GM12878 (cell line): Measurements from ENCODE around the gene PAX7. TPM values are rescaled to one million over a fixed set of nuclear protein-coding genes. Genes with fewer than 3 reads are reported as not detected.

Experiments
- ATAC-seq: fragments of 200-7000 bp; cut with Tn5 transposase; 3 replicates; pipeline ENCODE4 v1.9.1; 2020; ENCODE audit warnings: mild to moderate bottlenecking, moderate library complexity
- BruUV-seq: library from RNA; stranded (reverse); fragments of 400-500 nt; replicated peaks from 2 replicates; lab custom pipeline; 2021; lab: Mats Ljungman, UMichigan
- CTCF ChIA-PET: fragments of 300-600 bp; sonication (Branson Sonifier 250); formaldehyde crosslinking; extraction: SDS; loops from one replicate; lab custom pipeline; 2021; ENCODE audit warnings: inconsistent platforms; lab: Yijun Ruan, JAX
- POLR2A ChIA-PET: fragments of 350-600 bp; formaldehyde crosslinking; extraction: SDS; loops from one replicate; lab custom pipeline; 2021; ENCODE audit warnings: inconsistent platforms; lab: Charles Lee
- RAD21 ChIA-PET: fragments of 300-600 bp; sonication (Branson Sonifier 250); formaldehyde crosslinking; loops from one replicate; lab custom pipeline; 2023; ENCODE audit warnings: antibody characterized with exemption; ENCODE audit not compliant: unreplicated experiment; lab: Charles Lee
- SMC1A ChIA-PET: fragments of 300-600 bp; sonication (Branson Sonifier 250); formaldehyde crosslinking; loops from one replicate; lab custom pipeline; 2023; ENCODE audit not compliant: unreplicated experiment, uncharacterized antibody; lab: Charles Lee
- DNase-seq: peaks from one replicate; pipeline ENCODE4 v3.0.0-alpha.2; 2011; ENCODE audit warnings: low read depth, low spot score
- FAIRE-seq: peaks from 3 replicates; lab custom pipeline; 2011; peaks lifted over from hg19 to GRCh38; lab: Jason Lieb, UNC
- H2AFZ ChIP-seq: 2 replicates; pipeline ENCODE4 v1.6.0; 2011; ENCODE audit warnings: low read depth, low read length, control low read depth; ENCODE audit not compliant: control insufficient read depth
- H3K27ac ChIP-seq: 2 replicates; pipeline ENCODE4 v1.5.1; 2011; ENCODE audit warnings: control low read depth; ENCODE audit not compliant: control insufficient read depth, insufficient read depth
- H3K27me3 ChIP-seq, 2 experiments: replicated peaks in 1 of 2; 2 replicates each; pipeline versions ENCODE4 v1.6.0 to v1.6.1; 2011; ENCODE audit warnings: low read length in 1 of 2; ENCODE audit not compliant: control insufficient read depth in 2 of 2, insufficient read depth in 2 of 2
- H3K36me3 ChIP-seq, 2 experiments: 2 replicates each; pipeline ENCODE4 v1.5.1; 2011; ENCODE audit warnings: low read length in 1 of 2; ENCODE audit not compliant: control insufficient read depth in 2 of 2, insufficient read depth in 2 of 2
- H3K4me1 ChIP-seq: 2 replicates; pipeline ENCODE4 v1.6.1; 2011; ENCODE audit warnings: mild to moderate bottlenecking, low read length, moderate library complexity, mixed read lengths; ENCODE audit not compliant: control insufficient read depth, insufficient read depth
- H3K4me2 ChIP-seq: 2 replicates; pipeline ENCODE4 v1.6.0; 2011; ENCODE audit warnings: control low read depth; ENCODE audit not compliant: control insufficient read depth, insufficient read depth
- H3K4me3 ChIP-seq: fragments of 200-600 bp; sonication (generic); 2 replicates; pipeline ENCODE4 v1.5.1; 2016
- H3K79me2 ChIP-seq: 2 replicates; pipeline ENCODE4 v1.6.0; 2011; ENCODE audit warnings: low read length; ENCODE audit not compliant: control insufficient read depth, insufficient read depth
- H3K9ac ChIP-seq: 2 replicates; pipeline ENCODE4 v1.8.0; 2011; ENCODE audit warnings: low read length, control low read depth, mixed read lengths; ENCODE audit not compliant: control insufficient read depth, insufficient read depth
- H3K9me3 ChIP-seq: replicated peaks from 3 replicates; pipeline ENCODE4 v1.5.1; 2011; ENCODE audit warnings: mild to moderate bottlenecking, low read length; ENCODE audit not compliant: control insufficient read depth, insufficient read depth
- H4K20me1 ChIP-seq: 2 replicates; pipeline ENCODE4 v1.6.0; 2011; ENCODE audit not compliant: control insufficient read depth, insufficient read depth
- BRCA1 ChIP-seq: IDR thresholded peaks from 2 replicates; pipeline ENCODE4 v1.6.1; 2011; ENCODE audit warnings: low read depth, low read length, improper control_type of control experiment
- CHD1 ChIP-seq: IDR thresholded peaks from 2 replicates; pipeline ENCODE4 v1.6.1; 2012; ENCODE audit warnings: low read depth, low read length, improper control_type of control experiment
- CTCF ChIP-seq, 3 experiments: IDR thresholded peaks in 2 of 3; conservative IDR thresholded peaks in 1 of 3; 2 replicates each; pipeline ENCODE4 v1.5.1; 2011; ENCODE audit warnings: low read depth in 3 of 3, low read length in 3 of 3, mild to moderate bottlenecking in 3 of 3, control low read depth in 2 of 3, moderate library complexity in 2 of 3, inconsistent platforms in 1 of 3, mixed read lengths in 1 of 3; ENCODE audit not compliant: control insufficient read depth in 2 of 3, insufficient read depth in 1 of 3; ENCODE audit errors: extremely low read depth in 1 of 3
- NR2C2 ChIP-seq: IDR thresholded peaks from 2 replicates; pipeline ENCODE4 v1.6.1; 2011; ENCODE audit warnings: borderline replicate concordance, low read depth; ENCODE audit not compliant: control insufficient read depth, insufficient read length
- ZBTB4 ChIP-seq: fragments of 450-650 bp; formaldehyde crosslinking; IDR thresholded peaks from 2 replicates; pipeline ENCODE4 v1.4.0; 2022; ENCODE audit warnings: mild to moderate bottlenecking, moderate library complexity
- WGBS: methylation state at CpG from one replicate; pipeline ENCODE4 v1.1.6; 2016; ENCODE audit warnings: low lambda C conversion rate; ENCODE audit not compliant: insufficient replicate concordance, insufficient coverage; ENCODE audit errors: missing lambda C conversion rate; 5-methylcytosine and 5-hydroxymethylcytosine counted together
- in situ Hi-C: fragments of 300-500 bp; cut with MboI; formaldehyde crosslinking; loops from 9 replicates; pipeline ENCODE4 v1.14.3; 2018; ENCODE audit warnings: mixed read lengths
- intact Hi-C: fragments of 100-400 bp; cut with micrococcal nuclease; formaldehyde crosslinking; loops from one replicate; pipeline ENCODE4 v1.14.2; 2022; ENCODE audit not compliant: unreplicated experiment
- polyA plus RNA-seq, 11 experiments: library from polyadenylated mRNA; depleted of rRNA in 4 of 11; unstranded in 6 of 11; stranded (reverse) in 5 of 11; fragments of >200 nt; fragmentation: Nextera tagmentation in 4 of 11; fragmentation: Illumina TruSeq in 1 of 11; extraction: Ambion mirVana in 4 of 11; extraction: Trizol in 1 of 11; gene quantifications; 1 replicate in 1 of 11; 2 replicates in 10 of 11; pipeline versions ENCODE4 v1.2.1 to v1.2.3, GENCODE V29; 2011 to 2016; ENCODE audit warnings: inconsistent platforms in 2 of 11, missing spikeins in 2 of 11, low read depth in 1 of 11
- total RNA-seq, 4 experiments: library from RNA; depleted of rRNA in 3 of 4; stranded (reverse); fragments of >200 nt in 3 of 4; fragmentation: Illumina TruSeq in 1 of 4; extraction: Trizol in 1 of 4; gene quantifications; 2 replicates each; pipeline versions ENCODE4 v1.2.1 to v1.2.3, GENCODE V29; 2013 to 2021

PAX7 gene
- total and polyA plus RNA-seq, 10 of the 15 experiments (the other 5 are each of a cell fraction or from before 2014, with no cell fraction given), result not detected

GRCh38 chr1:18588093-18588492, 42.6 kb upstream of the PAX7 start:
- Histone ChIP-seq H3K9me3 (no peaks in the 10 kb centered on the region), H2AFZ (no peak overlapping the region), H3K27me3 (no peaks in the 10 kb centered on the region), H4K20me1 (no peaks in the 10 kb centered on the region), H3K4me1 (no peaks in the 10 kb centered on the region), H3K4me2 (no peak overlapping the region), H3K9ac (no peak overlapping the region), H3K4me3 (no peak overlapping the region), H3K79me2 (no peaks in the 10 kb centered on the region), H3K27ac (no peak overlapping the region), H3K36me3 (no peaks in the 10 kb centered on the region)
- TF ChIP-seq CTCF (IDR thresholded peaks at IDR 0.05 in 2 of 3, conservative IDR thresholded peaks at IDR 0.05 in 1 of 3; ENCODE audit: control insufficient read depth in 2 of 3, extremely low read depth in 1 of 3, insufficient read depth in 1 of 3, low read depth in 3 of 3, low read length in 3 of 3) (no peak), NR2C2 (no peak), CHD1 (no peak), BRCA1 (no peak), ZBTB4 (CRISPR knock-in tag) (no peak)
- 28% methylated on average over 9 of the region's 9 CpGs for WGBS
- BruUV-seq, result no TSS peak
- ATAC-seq (no peak), FAIRE-seq (no peak), DNase-seq (no peak)
- intact Hi-C loops, result loop anchor here (10.0 kb wide), 1 partner anchor 923 kb away; no protein-coding TSS in a partner anchor
- in situ Hi-C loops, result no loop called here
- ChIA-PET RAD21 (no interaction called here), SMC1A (interaction anchor here (0.6 kb wide), 2 partner anchors 263 to 274 kb away, joined by 3 read pairs; no protein-coding TSS in a partner anchor), CTCF (interaction anchor here (1.0 to 2.4 kb wide), 2 partner anchors 9 kb away, joined by 3 to 8 read pairs; no protein-coding TSS in a partner anchor), POLR2A (no interaction called here)
